Activated CD4-positive, alpha-beta T cell treated with anti-CD3 and anti-CD28 coated beads, Interleukin-2, amount 10 ng/mL, durations not matched to agents 7 days and 5 days (primary cell): ENCODE data around the gene EIF4E. TPM values are rescaled to one million over a fixed set of nuclear protein-coding genes. Genes with fewer than 3 reads are reported as not detected.

Experiments used
- CTCF ChIA-PET: fragments of 350-600 bp; sonication (Branson Sonifier 250); formaldehyde crosslinking; loops from one replicate; lab custom pipeline; 2021; ENCODE audit warnings: antibody characterized with exemption; lab: Charles Lee
- POLR2A ChIA-PET: fragments of 350-600 bp; sonication (Branson Sonifier 250); formaldehyde crosslinking; loops from one replicate; lab custom pipeline; 2021; ENCODE audit warnings: antibody characterized with exemption; lab: Charles Lee
- DNase-seq: peaks from one replicate; pipeline ENCODE4 v3.0.0-alpha.2; 2020
- H3K27ac Mint-ChIP-seq: one replicate; pipeline ENCODE4 v1.8.0; 2021; ENCODE audit warnings: mild to moderate bottlenecking, moderate library complexity, mixed read lengths
- H3K27me3 Mint-ChIP-seq: one replicate; pipeline ENCODE4 v1.8.0; 2021; ENCODE audit warnings: mixed read lengths
- H3K36me3 Mint-ChIP-seq: one replicate; pipeline ENCODE4 v1.8.0; 2021; ENCODE audit warnings: low read depth, mixed read lengths
- H3K4me1 Mint-ChIP-seq: one replicate; pipeline ENCODE4 v1.8.0; 2021; ENCODE audit warnings: mixed read lengths
- H3K4me3 Mint-ChIP-seq: one replicate; pipeline ENCODE4 v1.8.0; 2021; ENCODE audit warnings: mild to moderate bottlenecking, moderate library complexity, mixed read lengths
- H3K9me3 Mint-ChIP-seq: one replicate; pipeline ENCODE4 v1.8.0; 2021; ENCODE audit warnings: mixed read lengths
- total RNA-seq, 2 experiments: library from RNA; stranded (reverse); gene quantifications; one replicate each; pipeline ENCODE4 v1.2.3, GENCODE V29; 2021

The EIF4E gene, protein sequence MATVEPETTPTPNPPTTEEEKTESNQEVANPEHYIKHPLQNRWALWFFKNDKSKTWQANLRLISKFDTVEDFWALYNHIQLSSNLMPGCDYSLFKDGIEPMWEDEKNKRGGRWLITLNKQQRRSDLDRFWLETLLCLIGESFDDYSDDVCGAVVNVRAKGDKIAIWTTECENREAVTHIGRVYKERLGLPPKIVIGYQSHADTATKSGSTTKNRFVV
- total RNA-seq, result 100 to 1,000 TPM in 1 of 2 experiments, 10 to 100 TPM in 1; 83.7 to 101 TPM

DNA sequence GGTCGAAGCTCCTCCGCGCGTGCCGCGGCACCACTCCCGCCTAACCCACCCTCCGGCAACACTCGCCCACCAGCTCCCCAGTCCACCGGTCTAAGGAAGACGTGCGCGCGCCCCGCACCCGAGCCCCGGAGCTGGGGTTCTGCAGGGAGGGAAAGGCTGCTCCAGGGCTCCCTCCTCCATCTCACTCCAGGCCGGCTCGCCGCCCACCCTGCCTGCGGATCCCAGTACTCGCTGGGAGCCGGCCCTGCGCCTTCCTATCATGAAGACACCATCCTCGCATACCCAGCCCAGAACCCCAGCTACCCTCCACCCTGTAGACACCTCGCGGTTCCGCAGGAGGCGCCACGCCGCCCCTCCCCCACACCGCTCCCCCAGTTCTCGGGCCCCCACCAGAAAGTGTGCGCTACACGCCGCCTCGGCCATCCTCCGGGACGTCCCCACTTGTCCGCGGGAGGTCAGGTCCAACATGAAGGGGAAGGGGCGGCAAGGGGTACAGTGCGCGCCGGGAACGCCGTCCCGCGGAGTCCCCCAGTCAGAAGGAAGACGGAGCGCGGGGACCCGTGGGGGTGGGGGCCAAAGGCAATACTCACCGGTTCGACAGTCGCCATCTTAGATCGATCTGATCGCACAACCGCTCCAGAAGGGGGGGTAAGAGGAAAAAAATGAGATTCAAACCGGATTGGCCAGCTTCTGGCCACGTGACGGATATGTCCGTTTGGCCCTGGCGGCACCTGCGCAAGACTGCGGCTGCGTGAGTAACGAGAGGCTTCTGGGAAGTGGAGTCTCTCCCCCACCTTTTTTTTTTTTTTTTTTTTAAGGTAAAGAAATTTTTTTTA is at the start of gene EIF4E:
TSS of gene EIF4E (minus strand) at position 629 of the 836 bp plus-strand sequence. CDS start at position 608, 21 bp downstream.
- H3K36me3 Mint-ChIP-seq, result peaks cover 23% of the 10 kb centered on the region
- peak within 1 kb of the TSS; percentile 87 for H3K4me3 Mint-ChIP-seq
- no peaks in the 10 kb centered on the region for H3K27me3 Mint-ChIP-seq
- H3K9me3 Mint-ChIP-seq, result no peaks in the 10 kb centered on the region
- POLR2A ChIA-PET, result interaction anchor here (0.6 to 1.0 kb wide), 4 partner anchors 13 to 644 kb away, joined by 3 read pairs; partner anchors contain the start of gene METAP1
- H3K4me1 Mint-ChIP-seq, result peaks cover 39% of the 10 kb centered on the region
- CTCF ChIA-PET, result interaction anchor here (0.6 to 3.3 kb wide), 11 partner anchors 9 to 616 kb away, joined by 3 to 16 read pairs (median 3); partner anchors contain the start of gene METAP1
- DNase-seq, result peak; percentile 98
- peak within 1 kb of the TSS; percentile 96 for H3K27ac Mint-ChIP-seq

DNA sequence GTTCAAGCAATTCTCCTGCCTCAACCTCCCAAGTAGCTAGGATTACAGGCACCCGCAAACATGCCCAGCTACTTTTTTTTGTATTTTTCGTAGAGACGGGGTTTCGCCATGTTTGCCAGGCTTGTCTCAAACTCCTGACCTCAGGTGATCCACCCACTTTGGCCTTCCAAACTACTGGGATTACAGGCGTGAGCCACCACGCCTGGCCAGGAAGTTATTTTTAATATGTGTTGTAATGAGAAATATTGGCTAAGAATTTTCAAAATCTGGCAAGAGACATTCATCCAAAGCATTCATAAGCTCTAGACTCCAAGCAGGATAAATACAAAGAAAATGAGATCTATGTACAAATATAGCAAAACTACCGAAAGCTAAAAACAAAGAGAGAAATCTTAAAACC is 48.6 kb upstream of the EIF4E start:
- H3K36me3 Mint-ChIP-seq, result no peaks in the 10 kb centered on the region
- CTCF ChIA-PET, result no interaction called here
- no peaks in the 10 kb centered on the region for H3K9me3 Mint-ChIP-seq
- no peaks in the 10 kb centered on the region for H3K4me1 Mint-ChIP-seq
- H3K27ac Mint-ChIP-seq, result no peak overlapping the region
- no peak overlapping the region for H3K4me3 Mint-ChIP-seq
- H3K27me3 Mint-ChIP-seq, result peaks cover 8% of the 10 kb centered on the region
- no peak for DNase-seq
- POLR2A ChIA-PET, result no interaction called here

DNA sequence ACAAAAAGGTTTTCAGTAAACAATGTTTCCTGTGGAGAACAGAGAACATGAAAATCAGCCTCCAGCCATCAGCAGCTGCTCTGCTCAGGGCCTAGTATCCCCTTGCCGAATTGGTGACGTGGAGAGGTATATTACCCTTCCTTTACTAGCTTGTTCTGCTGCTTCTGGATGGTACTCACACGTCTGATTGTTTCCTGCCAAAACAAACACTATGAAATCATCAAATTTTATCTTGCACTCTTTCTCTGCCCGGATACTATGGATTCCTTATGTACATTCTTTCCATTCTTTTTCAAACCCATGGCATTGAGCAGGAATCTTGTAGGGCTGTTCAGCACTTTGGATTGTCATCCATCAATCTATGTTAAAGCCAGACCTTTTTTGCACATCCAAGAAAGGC is 47.8 kb upstream of the EIF4E start:
- no peak overlapping the region for H3K4me3 Mint-ChIP-seq
- ChIA-PET POLR2A (no interaction called here), CTCF (interaction anchor here (1.0 kb wide), 1 partner anchor 18 kb away, joined by 3 read pairs; the partner anchor contains the start of gene METAP1)
- no peak overlapping the region for H3K27ac Mint-ChIP-seq
- no peaks in the 10 kb centered on the region for H3K36me3 Mint-ChIP-seq
- no peak for DNase-seq
- peaks cover 8% of the 10 kb centered on the region for H3K27me3 Mint-ChIP-seq
- H3K9me3 Mint-ChIP-seq, result no peaks in the 10 kb centered on the region
- no peaks in the 10 kb centered on the region for H3K4me1 Mint-ChIP-seq

DNA sequence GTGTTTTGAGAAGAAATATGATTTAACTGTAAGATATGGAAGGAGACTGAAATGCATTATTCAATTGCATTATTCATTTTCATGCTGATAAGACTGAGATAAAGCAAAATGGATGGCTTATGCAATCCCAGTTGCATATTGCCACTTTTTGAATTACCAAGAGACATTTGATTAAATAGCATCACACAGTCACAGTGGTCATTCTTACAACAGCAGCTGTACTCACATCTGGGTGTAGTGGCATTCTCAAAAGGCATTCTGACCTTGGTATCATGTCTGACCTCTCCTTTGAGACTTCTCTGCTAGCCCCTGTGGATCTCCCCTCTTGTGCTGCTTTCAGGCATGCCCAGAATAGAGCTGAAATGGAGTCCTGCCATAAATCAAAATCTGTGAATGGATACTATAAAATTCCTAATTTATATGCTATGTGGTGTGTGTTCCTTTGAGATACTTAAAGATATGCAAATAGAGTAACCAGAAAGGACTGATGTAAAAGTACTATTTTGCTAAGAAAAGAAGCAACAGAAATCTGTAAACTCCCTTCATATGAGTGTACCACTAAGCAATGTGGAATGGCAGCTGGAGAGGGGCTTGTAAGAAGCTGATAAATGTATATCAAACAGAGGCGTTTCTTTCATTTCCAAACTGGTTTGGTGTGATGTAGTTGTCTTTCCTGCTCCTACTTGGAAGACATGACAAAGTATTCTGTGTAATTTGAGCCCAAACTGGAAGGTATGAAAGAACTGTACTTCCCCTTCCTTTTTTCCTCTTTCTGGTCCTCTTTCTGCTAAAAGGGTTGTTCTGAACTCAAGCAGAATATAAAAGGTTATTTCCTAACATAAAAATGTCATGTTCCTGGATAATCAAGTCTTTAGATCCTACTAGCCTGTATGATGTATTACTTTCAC is 41.2 kb upstream of the EIF4E start:
- ChIA-PET CTCF (no interaction called here), POLR2A (no interaction called here)
- H3K27me3 Mint-ChIP-seq, result peaks cover 17% of the 10 kb centered on the region
- H3K9me3 Mint-ChIP-seq, result no peaks in the 10 kb centered on the region
- no peak for DNase-seq
- H3K27ac Mint-ChIP-seq, result no peak overlapping the region
- H3K4me3 Mint-ChIP-seq, result no peak overlapping the region
- H3K4me1 Mint-ChIP-seq, result no peaks in the 10 kb centered on the region
- H3K36me3 Mint-ChIP-seq, result no peaks in the 10 kb centered on the region

DNA sequence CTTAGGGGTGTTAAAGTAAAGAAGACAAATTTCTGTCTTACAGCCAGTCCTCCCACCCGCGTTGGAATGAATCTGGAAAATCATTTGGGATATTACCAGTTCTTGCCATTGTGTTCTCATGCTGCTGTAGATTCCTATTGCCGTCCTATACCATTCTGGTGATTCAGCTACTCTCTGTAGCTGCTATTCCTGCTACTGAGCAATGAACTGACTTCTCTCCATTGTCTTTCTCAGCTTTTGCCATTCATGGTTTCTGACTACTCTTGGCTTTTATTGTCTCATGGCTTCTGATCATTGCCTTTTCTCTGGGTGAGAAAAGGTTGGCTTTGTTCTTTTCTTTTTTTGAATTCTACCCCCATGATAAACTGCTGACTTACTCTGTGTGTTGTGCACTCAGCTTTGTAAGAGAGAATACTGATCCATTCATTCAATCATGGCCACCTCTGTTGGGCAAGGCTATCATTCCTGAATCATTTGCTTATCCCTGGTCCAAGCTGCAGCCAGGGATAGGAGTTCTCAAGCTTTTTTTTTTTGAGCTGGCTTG is 38.9 kb upstream of the EIF4E start:
- Mint-ChIP-seq H3K27ac (no peak overlapping the region), H3K27me3 (peaks cover 11% of the 10 kb centered on the region), H3K9me3 (no peaks in the 10 kb centered on the region), H3K4me3 (no peak overlapping the region), H3K4me1 (no peaks in the 10 kb centered on the region), H3K36me3 (no peaks in the 10 kb centered on the region)
- CTCF ChIA-PET, result no interaction called here
- no peak for DNase-seq
- POLR2A ChIA-PET, result no interaction called here

DNA sequence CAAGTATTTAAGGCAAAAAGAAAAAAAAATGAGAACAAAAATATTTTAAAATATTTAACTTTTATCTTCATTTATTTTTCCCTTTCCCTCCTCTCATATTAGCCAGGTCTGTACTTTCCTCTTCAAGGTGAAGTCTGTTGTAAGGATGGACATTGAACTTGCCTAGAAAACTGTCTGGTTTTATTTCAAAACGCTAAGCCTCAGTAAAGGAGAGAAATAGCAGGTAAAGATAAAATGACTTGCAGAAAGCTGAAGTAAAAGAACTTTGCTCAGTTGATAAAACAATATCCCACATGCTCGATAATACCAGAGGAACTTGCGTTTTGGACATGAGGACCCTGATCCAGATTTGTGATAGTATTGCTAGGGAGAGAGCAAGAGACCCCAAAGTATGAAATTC is 38.0 kb upstream of the EIF4E start:
- H3K4me3 Mint-ChIP-seq, result no peak overlapping the region
- no peaks in the 10 kb centered on the region for H3K9me3 Mint-ChIP-seq
- peaks cover 11% of the 10 kb centered on the region for H3K27me3 Mint-ChIP-seq
- CTCF ChIA-PET, result interaction anchor here (1.3 kb wide), 1 partner anchor 28 kb away, joined by 3 read pairs; the partner anchor contains the start of gene METAP1
- H3K27ac Mint-ChIP-seq, result no peak overlapping the region
- no peaks in the 10 kb centered on the region for H3K36me3 Mint-ChIP-seq
- DNase-seq, result no peak
- no peaks in the 10 kb centered on the region for H3K4me1 Mint-ChIP-seq
- POLR2A ChIA-PET, result no interaction called here

DNA sequence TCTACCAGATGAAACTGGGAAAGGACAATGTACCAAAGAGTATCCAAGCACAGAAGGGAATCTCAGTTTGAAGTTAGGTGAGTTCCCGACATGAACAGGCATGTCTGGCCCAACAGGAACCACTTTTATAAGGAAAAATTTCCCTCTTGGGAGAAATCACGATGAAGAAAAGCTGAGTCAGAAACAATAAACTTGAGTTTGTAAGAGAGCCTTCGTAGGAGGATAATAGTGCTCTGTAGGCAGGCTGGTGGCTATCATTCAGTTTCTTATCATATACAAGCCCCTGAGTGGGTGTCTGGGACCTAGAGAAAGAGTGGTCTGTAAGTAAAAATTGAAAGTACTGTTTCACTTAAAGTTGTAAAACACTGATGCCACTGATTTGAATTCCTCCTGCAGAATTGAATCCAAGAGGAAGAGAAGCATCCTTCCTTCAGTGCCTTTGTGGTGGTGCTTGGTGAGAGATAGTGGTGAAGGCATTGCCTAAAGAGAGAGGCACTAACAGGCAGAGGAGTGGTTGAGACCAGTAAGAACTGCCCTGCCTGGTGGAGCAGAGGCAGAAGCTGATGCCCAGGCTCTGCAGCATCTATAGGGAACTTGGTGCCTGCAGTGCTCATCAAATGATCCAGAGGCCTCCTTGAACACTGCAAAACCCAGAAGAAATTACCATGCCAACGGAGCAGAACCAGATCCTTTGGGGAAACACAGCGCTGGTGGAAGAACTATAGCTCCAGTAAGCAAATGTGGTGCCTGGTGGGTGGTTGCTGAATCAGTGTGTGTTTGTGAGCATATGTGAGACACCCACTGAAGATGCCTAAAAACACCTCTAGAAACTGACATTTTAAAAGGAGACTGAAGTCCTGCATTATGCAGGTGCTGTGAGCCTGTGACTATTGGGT is 34.9 kb upstream of the EIF4E start:
- Mint-ChIP-seq H3K9me3 (no peaks in the 10 kb centered on the region), H3K36me3 (no peaks in the 10 kb centered on the region), H3K4me3 (no peak overlapping the region), H3K27ac (no peak overlapping the region), H3K4me1 (no peaks in the 10 kb centered on the region), H3K27me3 (peaks cover 2% of the 10 kb centered on the region)
- ChIA-PET POLR2A (no interaction called here), CTCF (interaction anchor here (1.6 kb wide), 1 partner anchor 31 kb away, joined by 3 read pairs; no protein-coding TSS in a partner anchor)
- DNase-seq, result no peak

DNA sequence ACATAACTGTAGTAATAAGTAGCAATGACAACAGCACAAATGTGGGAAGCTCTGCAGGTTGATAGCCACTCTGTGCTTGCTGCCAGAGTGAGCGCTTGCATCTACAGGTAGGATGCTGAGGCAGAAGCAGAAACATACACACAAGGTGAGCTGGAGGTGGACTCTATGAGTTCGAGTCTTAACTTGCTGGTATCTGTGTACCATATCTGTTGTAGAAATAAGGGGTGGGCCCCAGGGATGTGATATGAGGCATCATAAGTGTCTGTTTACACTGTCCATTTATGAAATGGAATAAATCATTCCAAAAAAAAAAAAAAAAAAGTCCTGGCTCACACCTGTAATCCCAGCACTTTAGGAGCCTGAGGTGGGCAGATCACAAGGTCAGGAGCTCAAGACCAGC is 32.8 kb upstream of the EIF4E start:
- Mint-ChIP-seq H3K9me3 (no peaks in the 10 kb centered on the region), H3K4me3 (no peak overlapping the region), H3K27ac (no peak overlapping the region), H3K4me1 (peaks cover 4% of the 10 kb centered on the region), H3K27me3 (no peaks in the 10 kb centered on the region), H3K36me3 (no peaks in the 10 kb centered on the region)
- ChIA-PET POLR2A (no interaction called here), CTCF (interaction anchor here (0.6 to 1.6 kb wide), 2 partner anchors 15 to 732 kb away, joined by 3 read pairs; no protein-coding TSS in a partner anchor)
- DNase-seq, result no peak

DNA sequence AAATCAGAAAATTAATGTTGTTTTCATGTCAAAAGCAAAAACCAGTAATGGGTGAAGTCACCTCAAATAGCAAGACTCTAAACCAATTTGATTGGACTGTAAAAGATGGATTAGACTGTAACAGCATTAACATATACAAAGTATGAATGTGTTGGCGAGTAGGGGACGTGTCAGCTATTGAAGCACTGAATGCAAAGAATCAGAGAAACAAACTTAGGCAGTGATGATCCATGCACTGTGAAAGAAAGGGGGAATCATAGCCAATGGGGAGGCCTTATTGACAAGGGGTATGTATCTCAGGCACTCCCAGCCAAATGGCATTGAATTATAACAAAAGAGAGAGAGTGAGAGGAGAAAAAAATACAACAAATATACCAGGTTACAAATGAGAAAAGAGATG is 30.5 kb upstream of the EIF4E start:
- Mint-ChIP-seq H3K27ac (no peak overlapping the region), H3K9me3 (no peaks in the 10 kb centered on the region), H3K36me3 (no peaks in the 10 kb centered on the region), H3K4me1 (peaks cover 4% of the 10 kb centered on the region), H3K4me3 (no peak overlapping the region), H3K27me3 (peaks cover 4% of the 10 kb centered on the region)
- ChIA-PET POLR2A (no interaction called here), CTCF (no interaction called here)
- DNase-seq, result no peak

DNA sequence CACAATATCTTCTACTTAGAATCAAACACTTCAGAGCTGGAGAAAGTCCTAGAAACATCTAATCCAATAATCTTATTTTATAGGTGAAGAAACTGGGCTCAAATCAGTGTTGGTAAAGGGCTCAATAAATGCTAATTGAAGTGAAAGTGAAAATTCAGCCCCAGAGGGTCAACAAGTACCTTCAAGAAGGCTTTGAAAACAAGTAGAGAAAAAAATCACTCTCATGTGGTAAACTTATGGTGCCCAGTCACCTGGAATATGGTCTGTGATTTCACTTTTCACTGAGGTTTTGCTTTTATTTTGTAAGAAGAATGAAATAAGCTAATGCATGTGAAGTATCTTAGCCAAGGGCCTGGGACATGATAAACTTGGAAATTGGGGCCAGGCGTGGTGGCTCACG is 29.1 kb upstream of the EIF4E start:
- Mint-ChIP-seq H3K36me3 (no peaks in the 10 kb centered on the region), H3K27ac (no peak overlapping the region), H3K4me3 (no peak overlapping the region), H3K9me3 (no peaks in the 10 kb centered on the region), H3K4me1 (peaks cover 4% of the 10 kb centered on the region), H3K27me3 (peaks cover 6% of the 10 kb centered on the region)
- ChIA-PET CTCF (interaction anchor here (0.5 kb wide), 1 partner anchor 150 kb away, joined by 3 read pairs; no protein-coding TSS in a partner anchor), POLR2A (no interaction called here)
- DNase-seq, result no peak

DNA sequence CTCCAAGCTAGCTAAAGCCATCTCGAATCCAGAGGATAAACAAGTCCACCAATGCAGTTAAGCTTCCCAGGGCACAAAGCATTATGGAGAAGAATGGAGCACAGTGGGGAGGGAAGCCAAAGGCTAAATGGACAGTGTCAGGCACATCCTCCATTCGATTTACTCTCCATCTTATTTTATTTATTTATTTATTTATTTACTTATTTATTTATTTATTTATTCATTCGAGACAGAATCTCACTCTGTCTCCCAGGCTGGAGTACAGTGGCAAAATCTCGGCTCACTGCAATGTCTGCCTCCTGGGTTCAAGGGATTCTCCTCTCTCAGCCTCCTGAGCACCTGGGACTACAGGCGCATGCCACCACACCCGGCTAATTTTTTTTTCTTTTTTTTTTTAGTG is 26.3 kb upstream of the EIF4E start:
- Mint-ChIP-seq H3K9me3 (no peaks in the 10 kb centered on the region), H3K4me1 (peaks cover 4% of the 10 kb centered on the region), H3K27ac (no peak overlapping the region), H3K4me3 (no peak overlapping the region), H3K27me3 (peaks cover 6% of the 10 kb centered on the region), H3K36me3 (no peaks in the 10 kb centered on the region)
- DNase-seq, result no peak
- CTCF ChIA-PET, result no interaction called here
- POLR2A ChIA-PET, result no interaction called here
